MM.1S (cell line): ENCODE measurements around the gene HTR1B.

ENCODE experiments used
- DNase-seq: peaks from one replicate; pipeline ENCODE4 v3.0.0-alpha.2; 2015
- H2AFZ ChIP-seq: fragments of 300-600 bp; sonication (generic); 2 replicates; pipeline ENCODE4 v1.6.0; 2016; ENCODE audit warnings: antibody characterized with exemption, low read length
- H3F3A ChIP-seq: fragments of 300-600 bp; sonication (generic); 2 replicates; pipeline ENCODE4 v1.6.1; 2016; ENCODE audit warnings: mild to moderate bottlenecking, antibody characterized with exemption, low read length, moderate library complexity, mixed read lengths; ENCODE audit not compliant: insufficient read depth
- H3K27ac ChIP-seq: fragments of 300-600 bp; sonication (generic); 2 replicates; pipeline ENCODE4 v1.5.1; 2016; ENCODE audit warnings: mild to moderate bottlenecking, low read length
- H3K27me3 ChIP-seq: fragments of 300-600 bp; sonication (generic); replicated peaks from 2 replicates; pipeline ENCODE4 v1.6.0; 2016; ENCODE audit warnings: low read length; ENCODE audit not compliant: insufficient read depth
- H3K36me3 ChIP-seq: fragments of 300-600 bp; sonication (generic); replicated peaks from 2 replicates; pipeline ENCODE4 v1.6.1; 2016; ENCODE audit warnings: mild to moderate bottlenecking, low read length, mixed read lengths; ENCODE audit not compliant: insufficient read depth
- H3K4me1 ChIP-seq: fragments of 300-600 bp; sonication (generic); 2 replicates; pipeline ENCODE4 v1.6.1; 2016; ENCODE audit warnings: low read length, mixed read lengths
- H3K4me2 ChIP-seq: fragments of 300-600 bp; sonication (generic); 2 replicates; pipeline ENCODE4 v1.6.0; 2016; ENCODE audit warnings: low read depth, low read length
- H3K4me3 ChIP-seq: fragments of 300-600 bp; sonication (generic); 2 replicates; pipeline ENCODE4 v1.5.1; 2016; ENCODE audit warnings: low read length, mixed read lengths
- H3K79me2 ChIP-seq: fragments of 300-600 bp; sonication (generic); 2 replicates; pipeline ENCODE4 v1.6.1; 2016; ENCODE audit warnings: mixed run types, low read length, mixed read lengths
- H3K9ac ChIP-seq: fragments of 300-600 bp; sonication (generic); 2 replicates; pipeline ENCODE4 v1.6.1; 2016; ENCODE audit warnings: low read length, mixed read lengths
- H3K9me2 ChIP-seq: fragments of 300-600 bp; sonication (generic); replicated peaks from 2 replicates; pipeline ENCODE4 v1.6.1; 2016; ENCODE audit warnings: mild to moderate bottlenecking, low read length, mixed read lengths; ENCODE audit not compliant: insufficient read depth
- H3K9me3 ChIP-seq: fragments of 300-600 bp; sonication (generic); replicated peaks from 2 replicates; pipeline ENCODE4 v1.6.1; 2016; ENCODE audit warnings: mild to moderate bottlenecking, low read length, mixed read lengths; ENCODE audit not compliant: insufficient read depth
- H4K20me1 ChIP-seq: fragments of 300-600 bp; sonication (generic); 2 replicates; pipeline ENCODE4 v1.6.1; 2016; ENCODE audit warnings: mild to moderate bottlenecking, low read length, moderate library complexity, mixed read lengths; ENCODE audit not compliant: insufficient read depth
- EZH2 ChIP-seq: fragments of 300-600 bp; sonication (generic); optimal IDR thresholded peaks from 2 replicates; pipeline ENCODE3; 2017; ENCODE audit warnings: low read depth, mild to moderate bottlenecking, antibody characterized with exemption, low read length, mixed read lengths
- EZH2phosphoT487 ChIP-seq: fragments of 300-600 bp; sonication (generic); IDR thresholded peaks from 2 replicates; pipeline ENCODE4 v1.6.1; 2018; ENCODE audit warnings: antibody characterized with exemption, low read length
- TF ChIP-seq, protein P1 (sequence below): fragments of 300-600 bp; sonication (generic); IDR thresholded peaks from 2 replicates; pipeline ENCODE4 v1.5.1; 2016; ENCODE audit warnings: antibody characterized with exemption, low read length, mixed read lengths

Gene HTR1B, protein sequence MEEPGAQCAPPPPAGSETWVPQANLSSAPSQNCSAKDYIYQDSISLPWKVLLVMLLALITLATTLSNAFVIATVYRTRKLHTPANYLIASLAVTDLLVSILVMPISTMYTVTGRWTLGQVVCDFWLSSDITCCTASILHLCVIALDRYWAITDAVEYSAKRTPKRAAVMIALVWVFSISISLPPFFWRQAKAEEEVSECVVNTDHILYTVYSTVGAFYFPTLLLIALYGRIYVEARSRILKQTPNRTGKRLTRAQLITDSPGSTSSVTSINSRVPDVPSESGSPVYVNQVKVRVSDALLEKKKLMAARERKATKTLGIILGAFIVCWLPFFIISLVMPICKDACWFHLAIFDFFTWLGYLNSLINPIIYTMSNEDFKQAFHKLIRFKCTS

DNA sequence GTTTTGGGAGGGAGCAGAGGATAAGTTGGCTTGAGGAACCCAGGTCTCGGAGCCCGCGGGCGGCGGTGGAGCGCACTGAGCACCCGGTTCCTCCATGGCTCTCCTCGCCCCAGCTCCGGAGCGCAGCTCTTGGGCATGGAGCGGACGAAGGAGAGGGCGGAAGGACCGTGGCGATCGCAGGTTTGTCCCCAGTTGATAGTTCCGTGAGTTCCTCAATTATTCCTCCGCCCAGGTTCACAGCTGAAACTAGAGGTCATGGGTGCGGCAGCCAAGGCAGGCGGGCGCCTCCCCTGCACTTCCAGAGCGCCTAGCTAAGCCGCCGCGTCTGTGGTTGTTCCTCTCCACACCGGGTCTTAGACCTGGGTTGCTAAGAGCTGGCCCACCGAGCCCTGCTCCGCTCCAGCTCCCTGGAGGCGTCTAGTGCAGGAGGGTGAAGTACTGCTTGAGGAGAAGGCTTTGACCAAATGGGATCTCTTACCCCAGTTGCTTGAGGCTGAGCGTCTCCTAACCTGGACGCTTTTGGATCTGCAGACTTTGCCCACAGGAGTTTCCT lies at the start of gene HTR1B:
Gene HTR1B, minus strand, starts transcription at position 184 of the 553 bp plus-strand sequence. Its CDS starts 88 bp downstream, at position 96.
- Histone ChIP-seq H3K9ac (no peak within 1 kb of the TSS), H3K4me1 (no peaks in the 10 kb centered on the region), H2AFZ (no peak within 1 kb of the TSS), H3K27ac (no peak within 1 kb of the TSS), H3K9me2 (no peaks in the 10 kb centered on the region), H3K79me2 (no peaks in the 10 kb centered on the region), H3K4me2 (no peak within 1 kb of the TSS), H4K20me1 (no peaks in the 10 kb centered on the region), H3K9me3 (no peaks in the 10 kb centered on the region), H3K4me3 (no peak within 1 kb of the TSS), H3K27me3 (no peaks in the 10 kb centered on the region), H3F3A (no peaks in the 10 kb centered on the region), H3K36me3 (no peaks in the 10 kb centered on the region)
- TF ChIP-seq, protein P1, sequence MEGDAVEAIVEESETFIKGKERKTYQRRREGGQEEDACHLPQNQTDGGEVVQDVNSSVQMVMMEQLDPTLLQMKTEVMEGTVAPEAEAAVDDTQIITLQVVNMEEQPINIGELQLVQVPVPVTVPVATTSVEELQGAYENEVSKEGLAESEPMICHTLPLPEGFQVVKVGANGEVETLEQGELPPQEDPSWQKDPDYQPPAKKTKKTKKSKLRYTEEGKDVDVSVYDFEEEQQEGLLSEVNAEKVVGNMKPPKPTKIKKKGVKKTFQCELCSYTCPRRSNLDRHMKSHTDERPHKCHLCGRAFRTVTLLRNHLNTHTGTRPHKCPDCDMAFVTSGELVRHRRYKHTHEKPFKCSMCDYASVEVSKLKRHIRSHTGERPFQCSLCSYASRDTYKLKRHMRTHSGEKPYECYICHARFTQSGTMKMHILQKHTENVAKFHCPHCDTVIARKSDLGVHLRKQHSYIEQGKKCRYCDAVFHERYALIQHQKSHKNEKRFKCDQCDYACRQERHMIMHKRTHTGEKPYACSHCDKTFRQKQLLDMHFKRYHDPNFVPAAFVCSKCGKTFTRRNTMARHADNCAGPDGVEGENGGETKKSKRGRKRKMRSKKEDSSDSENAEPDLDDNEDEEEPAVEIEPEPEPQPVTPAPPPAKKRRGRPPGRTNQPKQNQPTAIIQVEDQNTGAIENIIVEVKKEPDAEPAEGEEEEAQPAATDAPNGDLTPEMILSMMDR = no peak
- no peak for TF ChIP-seq EZH2phosphoT487
- DNase-seq = no peak

- H3K4me3 ChIP-seq = no peak overlapping the region
- no peaks in the 10 kb centered on the region for H3K9me3 ChIP-seq
- H3K79me2 ChIP-seq = no peaks in the 10 kb centered on the region
- no peak overlapping the region for H3K4me2 ChIP-seq
- H3K9me2 ChIP-seq = no peaks in the 10 kb centered on the region
- TF ChIP-seq EZH2 = no peak
- TF ChIP-seq, protein P1 = no peak
- TF ChIP-seq EZH2phosphoT487 = no peak
- no peaks in the 10 kb centered on the region for H3F3A ChIP-seq
- H3K9ac ChIP-seq = no peak overlapping the region
- DNase-seq = no peak
- no peaks in the 10 kb centered on the region for H3K27me3 ChIP-seq
- H3K27ac ChIP-seq = no peak overlapping the region
- H4K20me1 ChIP-seq = no peaks in the 10 kb centered on the region
- no peak overlapping the region for H2AFZ ChIP-seq
- H3K4me1 ChIP-seq = no peaks in the 10 kb centered on the region
- no peaks in the 10 kb centered on the region for H3K36me3 ChIP-seq
Observed at GRCh38 chr6:77512554-77512953, 49.3 kb upstream of the HTR1B start.

GRCh38 chr6:77511860-77512259 lies 48.6 kb upstream of the HTR1B start:
- no peak overlapping the region for H2AFZ ChIP-seq

More at GRCh38 chr6:77511860-77512259, 48.6 kb upstream of the HTR1B start:
- DNase-seq = no peak
- no peaks in the 10 kb centered on the region for H4K20me1 ChIP-seq
- H3K4me3 ChIP-seq = no peak overlapping the region
- no peaks in the 10 kb centered on the region for H3K4me1 ChIP-seq
- H3K9me3 ChIP-seq = no peaks in the 10 kb centered on the region
- H3K27me3 ChIP-seq = no peaks in the 10 kb centered on the region
- H3K4me2 ChIP-seq = no peak overlapping the region
- H3F3A ChIP-seq = no peaks in the 10 kb centered on the region
- H3K79me2 ChIP-seq = no peaks in the 10 kb centered on the region
- TF ChIP-seq EZH2 = no peak
- TF ChIP-seq, protein P1 = no peak
- TF ChIP-seq EZH2phosphoT487 = no peak
- H3K36me3 ChIP-seq = no peaks in the 10 kb centered on the region
- no peak overlapping the region for H3K9ac ChIP-seq
- H3K27ac ChIP-seq = no peak overlapping the region
- H3K9me2 ChIP-seq = no peaks in the 10 kb centered on the region
